ENCODE results near the gene PPIE.
A peak's percentile ranks its signal among the peaks of the same experiment; 100 is the strongest.
"Not testable (repeated sequence)": the region's sequence is repeated elsewhere in the genome, so short reads cannot be mapped to it uniquely, and the experiment has no call there.

Gene PPIE

GRCh38 chr1:39779821-39780220 lies 41.1 kb downstream of the PPIE start:
- DNase-seq: no peak

- DNase-seq: no peak
These were observed 42.6 kb downstream of the PPIE start for GRCh38 chr1:39781349-39781715.

- DNase-seq: no peak
These were observed 43.4 kb downstream of the PPIE start for GRCh38 chr1:39782103-39782502.

GRCh38 chr1:39782685-39783084 lies 44.0 kb downstream of the PPIE start:
- not testable (repeated sequence) for DNase-seq

GRCh38 chr1:39786303-39787107 lies 47.8 kb downstream of the PPIE start:
- not testable (repeated sequence) for DNase-seq

- not testable (repeated sequence) for DNase-seq
These were observed 48.4 kb downstream of the PPIE start for GRCh38 chr1:39787108-39787375.

GRCh38 chr1:39787468-39787867 lies 48.8 kb downstream of the PPIE start:
- no peak for DNase-seq

GRCh38 chr1:39787964-39788363 lies 49.3 kb downstream of the PPIE start:
- not testable (repeated sequence) for DNase-seq

GRCh38 chr1:39788426-39788757 lies 49.7 kb downstream of the PPIE start:
- DNase-seq: no peak

- DNase-seq: peak; percentile 59
These were observed 50.3 kb downstream of the PPIE start, which contains the start of gene BMP8B for GRCh38 chr1:39788758-39789570. Gene BMP8B, minus strand, starts transcription at chr1:39788865. Its CDS starts 380 bp downstream, at chr1:39788485.

- DNase-seq: no peak
These were observed 51.0 kb downstream of the PPIE start for GRCh38 chr1:39789571-39790110.

GRCh38 chr1:39791838-39792237 lies 53.2 kb downstream of the PPIE start:
- DNase-seq: no peak

- DNase-seq: no peak
These were observed 57.0 kb downstream of the PPIE start for GRCh38 chr1:39795651-39796050.

GRCh38 chr1:39798859-39799769 lies 60.4 kb downstream of the PPIE start:
- DNase-seq: peak; percentile 92

- DNase-seq: peak; percentile 78
These were observed 61.2 kb downstream of the PPIE start for GRCh38 chr1:39799770-39800470.

GRCh38 chr1:39800471-39800835 lies 61.8 kb downstream of the PPIE start:
- DNase-seq: no peak

GRCh38 chr1:39802496-39803260 lies 64.0 kb downstream of the PPIE start:
- DNase-seq: no peak

- DNase-seq: no peak
These were observed 66.7 kb downstream of the PPIE start for GRCh38 chr1:39805385-39805784.

- DNase-seq: no peak
These were observed 70.3 kb downstream of the PPIE start for GRCh38 chr1:39808784-39809517.

- no peak for DNase-seq
These were observed 74.2 kb downstream of the PPIE start for GRCh38 chr1:39812913-39813312.
